GM10266 (cell line): ENCODE measurements around the gene NCAPD3.

Experiments
- DNase-seq: peaks from one replicate; pipeline ENCODE4 v3.0.0; 2012; ENCODE audit errors: extremely low spot score
- CTCF ChIP-seq: IDR thresholded peaks from 2 replicates; pipeline ENCODE4 v1.5.1; 2012; ENCODE audit warnings: mild to moderate bottlenecking, low read depth; ENCODE audit not compliant: control insufficient read depth, insufficient read depth; ENCODE audit errors: missing control alignments

The NCAPD3 gene

GRCh38 chr11:134126217-134126822 lies 97.4 kb downstream of the NCAPD3 start:
- no peak for DNase-seq
- no peak for TF ChIP-seq CTCF

- no peak for DNase-seq
- TF ChIP-seq CTCF: no peak
These were observed 98.3 kb downstream of the NCAPD3 start for GRCh38 chr11:134125507-134125906.

- TF ChIP-seq CTCF: no peak
- no peak for DNase-seq
These were observed 98.9 kb downstream of the NCAPD3 start for GRCh38 chr11:134124660-134125451.

GRCh38 chr11:134120921-134121526 lies 102.7 kb downstream of the NCAPD3 start:
- TF ChIP-seq CTCF: no peak
- DNase-seq: no peak

GRCh38 chr11:134120143-134120850 lies 103.5 kb downstream of the NCAPD3 start:
- DNase-seq: no peak
- TF ChIP-seq CTCF: no peak

- DNase-seq: no peak
- TF ChIP-seq CTCF: no peak
These were observed 104.7 kb downstream of the NCAPD3 start for GRCh38 chr11:134119094-134119493.
